ENCODE measurements around the gene ARL14.

GRCh38 chr3:160667452-160667851 lies 9.5 kb upstream of the ARL14 start:
- TF ChIP-seq CTCF (optimal IDR thresholded peaks at IDR 0.05 in 1 of 3, IDR thresholded peaks at IDR 0.05 in 1 of 3, conservative IDR thresholded peaks at IDR 0.05 in 1 of 3; ENCODE audit: extremely low read depth in 1 of 3, insufficient read depth in 2 of 3, low read length in 3 of 3): no peak
- no peak for TF ChIP-seq EZH2 (IDR thresholded peaks at IDR 0.05; ENCODE audit: low read length)
